ENCODE results near the gene MTMR12. TPM values are rescaled to one million over a fixed set of nuclear protein-coding genes. Genes with fewer than 3 reads are reported as not detected.

The MTMR12 gene
- total RNA-seq, 1 experiment from 2014 or later: 44.5 TPM

DNA sequence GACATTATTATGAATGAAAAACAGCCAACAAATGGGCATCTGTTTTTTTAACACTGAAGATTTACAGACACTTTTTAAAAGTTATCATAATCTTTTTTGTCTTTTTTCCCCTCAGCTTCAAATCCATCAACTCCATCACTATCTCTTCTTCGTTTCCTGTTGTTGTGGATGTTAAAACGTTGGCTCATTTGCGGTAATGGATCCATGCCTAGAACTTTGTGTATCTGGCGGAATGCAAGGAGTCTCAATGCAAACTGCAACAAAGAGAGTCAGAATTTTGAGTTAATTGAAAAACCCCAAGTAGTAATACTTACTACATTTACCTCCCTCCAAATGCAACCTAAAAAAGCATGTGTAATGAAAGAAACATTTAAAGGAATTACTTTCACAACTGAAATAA is 42.9 kb upstream of the MTMR12 start:
- TF ChIP-seq, protein P1, sequence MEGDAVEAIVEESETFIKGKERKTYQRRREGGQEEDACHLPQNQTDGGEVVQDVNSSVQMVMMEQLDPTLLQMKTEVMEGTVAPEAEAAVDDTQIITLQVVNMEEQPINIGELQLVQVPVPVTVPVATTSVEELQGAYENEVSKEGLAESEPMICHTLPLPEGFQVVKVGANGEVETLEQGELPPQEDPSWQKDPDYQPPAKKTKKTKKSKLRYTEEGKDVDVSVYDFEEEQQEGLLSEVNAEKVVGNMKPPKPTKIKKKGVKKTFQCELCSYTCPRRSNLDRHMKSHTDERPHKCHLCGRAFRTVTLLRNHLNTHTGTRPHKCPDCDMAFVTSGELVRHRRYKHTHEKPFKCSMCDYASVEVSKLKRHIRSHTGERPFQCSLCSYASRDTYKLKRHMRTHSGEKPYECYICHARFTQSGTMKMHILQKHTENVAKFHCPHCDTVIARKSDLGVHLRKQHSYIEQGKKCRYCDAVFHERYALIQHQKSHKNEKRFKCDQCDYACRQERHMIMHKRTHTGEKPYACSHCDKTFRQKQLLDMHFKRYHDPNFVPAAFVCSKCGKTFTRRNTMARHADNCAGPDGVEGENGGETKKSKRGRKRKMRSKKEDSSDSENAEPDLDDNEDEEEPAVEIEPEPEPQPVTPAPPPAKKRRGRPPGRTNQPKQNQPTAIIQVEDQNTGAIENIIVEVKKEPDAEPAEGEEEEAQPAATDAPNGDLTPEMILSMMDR (conservative IDR thresholded peaks at IDR 0.05): no peak
- TF ChIP-seq EZH2 (IDR thresholded peaks at IDR 0.05; ENCODE audit: low read depth): no peak

DNA sequence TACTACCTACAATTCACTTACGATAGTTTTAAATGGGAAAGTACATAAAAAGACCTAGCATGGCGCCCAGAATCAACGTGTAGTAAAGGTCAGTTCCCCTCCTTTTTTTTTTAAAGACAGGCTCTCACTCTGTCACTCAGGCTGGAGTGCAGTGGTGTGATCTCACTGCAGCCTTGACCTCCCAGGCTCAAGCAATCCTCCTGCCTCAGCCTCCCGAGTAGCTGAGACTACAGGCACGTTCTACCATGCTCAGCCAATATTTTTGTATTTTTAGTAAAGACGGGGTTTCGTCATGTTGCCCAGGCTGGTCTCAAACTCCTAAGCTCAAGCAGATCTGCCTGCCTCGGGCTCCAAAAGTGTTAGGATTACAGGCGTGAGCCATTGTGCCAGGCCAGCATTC is 40.7 kb upstream of the MTMR12 start:
- DNase-seq: no peak
- H3K79me2 ChIP-seq (ENCODE audit: low read depth): no peaks in the 10 kb centered on the region
- H3K4me3 ChIP-seq: no peak overlapping the region
- H2AFZ ChIP-seq: no peak overlapping the region
- no peak overlapping the region for H3K27ac ChIP-seq
- no peaks in the 10 kb centered on the region for H3K27me3 ChIP-seq (ENCODE audit: insufficient read depth, low read depth)
- H3K9me3 ChIP-seq (ENCODE audit: insufficient read depth, low read depth): no peaks in the 10 kb centered on the region
- CTCF ChIA-PET: no interaction called here
- POLR2A ChIA-PET (ENCODE audit: unreplicated experiment): interaction anchor here (0.5 to 0.7 kb wide), 2 partner anchors 400 to 1126 kb away, joined by 3 to 6 read pairs; no protein-coding TSS in a partner anchor
- 0 out of 2 replicates have a peak, but pooled peaks cover 4% of the 10 kb centered on the region for H3K9me2 ChIP-seq (ENCODE audit: insufficient read depth)
- H3K36me3 ChIP-seq (ENCODE audit: low read depth): peaks cover 11% of the 10 kb centered on the region
- no peaks in the 10 kb centered on the region for H4K20me1 ChIP-seq (ENCODE audit: insufficient read depth)
- H3F3A ChIP-seq (ENCODE audit: insufficient read depth, low read depth): peaks cover 24% of the 10 kb centered on the region; the same call in 1 of the 2 replicates
- intact Hi-C loops (cut with micrococcal nuclease; ENCODE audit: unreplicated experiment): no loop called here
- TF ChIP-seq EZH2 (IDR thresholded peaks at IDR 0.05; ENCODE audit: low read depth): no peak
- TF ChIP-seq, protein P1 (conservative IDR thresholded peaks at IDR 0.05): no peak
- H3K4me2 ChIP-seq: no peak overlapping the region
- no TSS peak for BruUV-seq (replicated peaks)
- no peaks in the 10 kb centered on the region for H3K4me1 ChIP-seq (replicated peaks; ENCODE audit: insufficient read depth)

More for the DNA sequence above, 42.9 kb upstream of the MTMR12 start:
- no peaks in the 10 kb centered on the region for H3K9me2 ChIP-seq (ENCODE audit: insufficient read depth)
- no peaks in the 10 kb centered on the region for H3K79me2 ChIP-seq (ENCODE audit: low read depth)
- no peak overlapping the region for H3K4me3 ChIP-seq
- no peaks in the 10 kb centered on the region for H3K4me1 ChIP-seq (replicated peaks; ENCODE audit: insufficient read depth)
- H3F3A ChIP-seq (ENCODE audit: insufficient read depth, low read depth): peaks cover 24% of the 10 kb centered on the region; the same call in 1 of the 2 replicates
- no peak overlapping the region for H3K4me2 ChIP-seq
- peaks cover 29% of the 10 kb centered on the region for H3K36me3 ChIP-seq (ENCODE audit: low read depth)
- no peaks in the 10 kb centered on the region for H4K20me1 ChIP-seq (ENCODE audit: insufficient read depth)
- POLR2A ChIA-PET (ENCODE audit: unreplicated experiment): no interaction called here
- H2AFZ ChIP-seq: no peak overlapping the region
- H3K9me3 ChIP-seq (ENCODE audit: insufficient read depth, low read depth): no peaks in the 10 kb centered on the region
- intact Hi-C loops (cut with micrococcal nuclease; ENCODE audit: unreplicated experiment): no loop called here
- CTCF ChIA-PET: no interaction called here
- DNase-seq: no peak
- H3K27ac ChIP-seq: no peak overlapping the region
- no peaks in the 10 kb centered on the region for H3K27me3 ChIP-seq (ENCODE audit: insufficient read depth, low read depth)
- BruUV-seq (replicated peaks): no TSS peak

DNA sequence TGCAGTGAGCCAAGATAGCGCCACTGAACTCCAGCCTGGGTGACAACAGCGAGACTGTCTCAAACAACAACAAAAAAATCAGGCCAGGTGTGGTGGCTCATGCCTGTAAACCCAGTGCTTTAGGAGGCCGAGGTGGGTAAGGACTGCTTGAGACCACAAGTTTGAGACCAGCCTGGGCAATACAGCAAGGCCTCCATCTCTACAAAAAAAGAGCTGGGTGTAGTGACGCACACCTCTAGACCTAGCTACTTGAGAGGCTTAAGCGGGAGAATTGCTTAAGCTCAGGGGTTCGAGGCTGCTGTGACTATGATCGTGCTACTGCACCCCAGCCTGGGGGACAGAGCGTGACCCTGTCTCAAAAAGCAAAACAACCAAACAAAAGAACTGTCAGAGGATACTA is 39.9 kb upstream of the MTMR12 start:
- no TSS peak for BruUV-seq (replicated peaks)
- ChIA-PET CTCF (no interaction called here), POLR2A (ENCODE audit: unreplicated experiment) (interaction anchor here (0.7 kb wide), 1 partner anchor 401 kb away, joined by 3 read pairs; no protein-coding TSS in a partner anchor)
- no peak overlapping the region for H3K4me2 ChIP-seq
- TF ChIP-seq EZH2 (IDR thresholded peaks at IDR 0.05; ENCODE audit: low read depth): no peak
- TF ChIP-seq, protein P1 (conservative IDR thresholded peaks at IDR 0.05): no peak
- H3K4me1 ChIP-seq (replicated peaks; ENCODE audit: insufficient read depth): no peaks in the 10 kb centered on the region
- H3K9me3 ChIP-seq (ENCODE audit: insufficient read depth, low read depth): no peaks in the 10 kb centered on the region
- no peaks in the 10 kb centered on the region for H4K20me1 ChIP-seq (ENCODE audit: insufficient read depth)
- intact Hi-C loops (cut with micrococcal nuclease; ENCODE audit: unreplicated experiment): no loop called here
- no peaks in the 10 kb centered on the region for H3K79me2 ChIP-seq (ENCODE audit: low read depth)
- no peak for DNase-seq
- H3K27me3 ChIP-seq (ENCODE audit: insufficient read depth, low read depth): no peaks in the 10 kb centered on the region
- H3K9me2 ChIP-seq (ENCODE audit: insufficient read depth): 0 out of 2 replicates have a peak, but pooled peaks cover 4% of the 10 kb centered on the region
- peaks cover 24% of the 10 kb centered on the region; the same call in 1 of the 2 replicates for H3F3A ChIP-seq (ENCODE audit: insufficient read depth, low read depth)
- peaks cover 11% of the 10 kb centered on the region for H3K36me3 ChIP-seq (ENCODE audit: low read depth)
- H2AFZ ChIP-seq: no peak overlapping the region
- no peak overlapping the region for H3K27ac ChIP-seq
- H3K4me3 ChIP-seq: no peak overlapping the region
